C1 segment of cervical spinal cord (tissue), 14 donors: ENCODE data around the gene CAMK2N1.
"Not testable (repeated sequence)": the region's sequence is repeated elsewhere in the genome, so short reads cannot be mapped to it uniquely, and the experiment has no call there.

Source experiments
- DNase-seq, 14 donors: peaks; one replicate each; lab custom pipeline; 2025; lab: John Stamatoyannopoulos, UW

CAMK2N1 gene

DNA sequence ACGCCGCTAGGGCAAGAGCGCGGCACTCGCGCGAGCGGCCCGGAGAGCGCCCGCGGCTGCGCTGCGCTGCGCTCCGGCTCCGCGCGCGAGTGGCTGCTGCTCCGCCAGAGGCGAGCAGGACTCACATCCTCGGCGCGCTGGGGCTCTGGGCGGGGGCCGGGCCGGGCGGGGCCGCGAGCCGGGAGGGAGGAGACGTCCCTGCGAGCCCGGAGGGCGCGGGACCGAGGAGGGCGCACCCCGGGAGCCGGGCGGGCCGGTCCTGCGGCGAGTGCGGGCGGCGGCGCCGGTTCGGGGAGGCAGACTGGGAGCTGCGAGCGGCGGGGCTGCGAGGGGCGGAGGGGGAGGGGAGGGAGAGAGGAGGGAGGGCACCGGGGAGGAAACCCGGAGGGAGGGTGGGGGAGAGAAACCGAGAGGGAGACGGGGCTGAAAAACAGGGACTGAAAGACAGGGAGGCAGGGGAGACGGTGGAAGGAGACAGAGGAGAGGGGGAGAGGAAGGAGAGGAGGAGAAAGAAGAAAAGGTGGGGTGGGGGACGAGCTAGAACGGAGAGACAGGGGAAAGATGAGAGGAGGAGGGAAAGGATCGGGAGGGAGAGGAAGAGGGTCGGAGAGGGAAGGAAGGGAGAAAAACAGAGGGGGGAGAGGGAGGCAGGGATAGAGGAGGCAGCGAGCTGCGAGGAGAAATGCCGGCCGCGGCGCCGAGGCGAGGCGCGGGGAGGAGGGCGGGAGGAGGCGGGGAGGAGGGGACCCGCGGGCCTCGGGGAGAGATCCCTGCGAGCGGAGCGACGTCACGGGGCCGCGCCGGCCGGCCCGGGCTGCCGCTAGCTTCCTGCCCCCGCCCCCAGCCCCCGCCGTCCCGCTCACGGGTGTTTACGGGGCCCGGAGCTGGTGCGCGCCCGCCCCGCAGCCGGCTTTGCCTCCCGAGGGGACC, at the start of gene CAMK2N1:
CAMK2N1 (minus strand) TSS at position 684 of the 930 bp plus-strand sequence. CDS start 831 bp downstream, outside the sequence.
- DNase-seq = peak in 12 of 14 donors; percentile 32 to 86 (median 76)

DNA sequence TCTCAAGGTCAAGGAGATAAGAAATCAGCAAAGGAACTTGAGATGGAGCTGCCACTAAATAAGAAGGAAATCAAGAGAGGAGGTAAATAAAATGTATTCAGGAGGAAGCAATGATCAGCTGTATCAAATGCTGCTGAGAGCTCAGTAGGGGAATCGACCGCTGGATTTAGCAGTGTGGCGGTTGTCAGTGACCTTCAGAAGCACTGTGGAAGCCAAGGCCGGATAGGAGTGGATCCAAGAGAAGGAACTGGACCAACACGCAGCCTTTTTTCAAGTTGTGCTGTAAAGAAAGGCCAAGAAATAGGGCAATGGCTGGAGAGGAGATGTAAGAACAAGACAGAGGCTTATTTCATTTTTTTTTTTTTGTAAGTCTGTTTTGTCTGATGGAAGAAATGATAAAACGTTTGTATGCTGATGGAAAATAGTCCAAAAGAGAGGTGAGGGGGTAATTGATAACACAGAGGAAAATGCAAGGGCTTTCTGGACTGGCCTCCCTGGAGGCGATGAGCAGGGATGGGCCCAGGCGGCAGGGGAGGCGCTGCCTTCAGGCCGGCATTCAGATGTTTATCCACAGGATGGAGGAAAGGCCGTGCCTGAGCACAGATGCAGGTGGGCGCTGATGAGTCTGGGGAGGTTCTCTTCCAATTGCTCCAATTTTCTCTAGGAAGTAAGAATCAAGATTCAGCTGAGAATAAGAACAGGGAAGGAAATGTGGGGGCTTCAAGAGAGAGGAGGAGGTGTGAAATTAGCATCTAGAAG, 48.8 kb upstream of the CAMK2N1 start:
- no peak for DNase-seq

- DNase-seq = no peak
Measured at GRCh38 chr1:20533635-20534034, 47.6 kb upstream of the CAMK2N1 start.

GRCh38 chr1:20530901-20531300, 44.9 kb upstream of the CAMK2N1 start:
- no peak for DNase-seq

GRCh38 chr1:20530306-20530705, 44.3 kb upstream of the CAMK2N1 start:
- DNase-seq = no peak

- DNase-seq = no peak
Measured at GRCh38 chr1:20528221-20528620, 42.2 kb upstream of the CAMK2N1 start.

DNA sequence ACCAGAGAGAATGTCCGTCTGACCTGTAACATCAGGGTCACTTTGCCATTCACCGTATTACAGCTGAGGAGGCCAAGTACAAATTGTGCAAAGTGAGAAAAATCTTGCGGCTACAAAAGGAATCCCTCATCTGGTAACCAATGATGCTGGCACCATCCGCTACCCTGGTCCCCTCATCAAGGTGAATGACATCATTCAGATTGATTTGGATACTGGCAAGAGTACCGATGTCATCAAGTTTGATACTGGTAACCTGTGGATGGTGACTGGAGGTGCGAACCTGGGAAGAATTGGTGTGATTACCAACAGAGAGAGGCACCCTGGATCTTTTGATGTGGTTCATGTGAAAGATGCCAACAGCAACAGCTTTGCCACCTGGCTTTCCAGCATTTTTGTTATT, 40.3 kb upstream of the CAMK2N1 start:
- DNase-seq = no peak

DNA sequence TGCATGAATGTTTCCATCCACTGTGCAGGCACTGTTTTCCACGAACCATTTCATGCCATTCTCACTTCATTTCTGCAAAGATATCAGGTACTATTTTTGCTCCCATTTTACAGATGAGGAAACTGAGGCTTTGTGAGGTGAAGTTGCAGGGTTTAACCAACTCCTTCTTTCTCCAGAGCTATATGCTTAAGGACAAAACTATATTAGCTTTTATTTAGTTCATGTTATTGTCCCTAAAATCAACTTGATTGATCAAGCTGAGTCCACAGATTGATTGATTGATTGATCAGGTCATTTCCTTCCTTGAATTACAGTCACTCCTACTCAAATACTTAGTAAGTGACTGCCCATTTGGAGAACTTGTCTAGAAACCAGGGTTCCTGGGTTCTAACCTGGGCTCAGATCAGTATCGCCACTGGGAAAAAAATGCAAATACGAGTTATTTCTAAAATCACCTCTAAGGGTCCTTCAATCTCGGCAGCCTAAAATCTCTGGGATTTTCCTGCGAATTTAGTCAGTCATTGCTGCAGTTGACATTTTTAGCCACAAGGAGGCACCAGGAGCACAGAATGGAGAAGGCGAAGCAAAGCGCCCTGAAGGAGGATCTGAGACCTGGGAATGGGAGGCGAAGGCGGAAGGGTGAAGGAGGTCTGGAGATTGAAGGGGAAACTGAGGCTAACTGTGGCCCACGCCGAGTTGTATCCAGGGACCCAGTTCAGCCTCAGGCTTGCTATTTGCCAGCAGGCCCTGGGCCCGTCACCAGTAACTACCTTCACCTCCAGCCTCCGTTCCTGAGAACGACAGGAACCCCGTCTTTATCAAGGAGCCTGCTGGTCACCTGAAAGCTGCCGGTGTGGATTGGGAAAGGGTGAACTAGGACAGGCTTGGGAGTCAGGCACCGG, 36.2 kb upstream of the CAMK2N1 start:
- peak; percentile 2 to 53 (median 22) for DNase-seq

DNA sequence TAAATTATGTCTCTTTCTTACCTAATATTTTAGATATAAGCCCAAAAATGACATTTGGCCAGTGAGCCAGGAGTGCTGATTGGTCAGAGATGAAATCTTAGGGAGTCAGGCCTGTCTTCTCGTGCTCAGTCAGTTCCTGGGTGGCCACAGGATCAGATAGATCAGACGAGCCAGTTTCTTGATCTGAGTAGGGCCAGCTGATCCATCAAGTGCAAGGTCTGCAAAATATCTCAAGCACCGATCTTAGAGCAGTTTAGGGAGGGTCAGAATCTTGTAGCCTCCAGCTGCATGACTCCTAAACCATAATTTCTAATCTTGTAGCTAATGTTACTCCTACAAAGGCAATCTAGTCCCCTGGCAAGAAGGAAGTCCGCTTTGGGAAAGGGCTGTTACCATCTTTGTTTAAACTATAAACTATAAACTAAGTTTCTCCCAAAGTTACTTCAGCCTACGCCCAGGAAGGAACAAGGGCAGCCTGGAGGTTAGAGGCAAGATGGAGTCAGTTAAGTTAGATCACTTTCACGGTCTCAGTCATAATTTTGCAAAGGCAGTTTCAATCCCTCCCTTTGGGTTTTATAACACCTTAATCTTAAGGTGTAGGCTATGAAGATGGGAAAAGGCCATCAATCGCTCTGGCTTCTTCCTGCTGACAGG, 33.7 kb upstream of the CAMK2N1 start:
- not testable (repeated sequence) for DNase-seq

GRCh38 chr1:20511518-20512428, 25.8 kb upstream of the CAMK2N1 start:
- no peak for DNase-seq

DNA sequence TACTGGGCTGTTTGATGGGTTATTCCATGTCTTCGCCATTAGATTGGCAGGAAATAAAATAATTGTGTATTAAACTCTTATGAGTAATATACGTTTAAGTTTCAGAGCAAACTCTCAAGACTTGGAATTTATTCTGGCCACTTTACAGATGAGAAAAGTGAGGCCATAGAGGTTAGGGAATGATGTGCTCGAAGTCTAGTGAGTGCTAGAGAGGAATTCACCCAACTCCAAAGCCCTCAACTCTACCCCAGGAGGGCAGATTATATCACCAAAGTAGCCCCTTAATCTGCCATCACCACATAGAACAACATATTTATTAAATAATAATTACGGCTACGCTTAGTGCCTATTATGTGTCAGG, 22.4 kb upstream of the CAMK2N1 start:
- no peak for DNase-seq

- peak; percentile 66 to 97 (median 92) for DNase-seq
Measured at GRCh38 chr1:20507564-20508410, 21.8 kb upstream of the CAMK2N1 start, which contains the start of gene MUL1. MUL1 (minus strand) TSS chr1:20508151; CDS start chr1:20508024, 127 bp downstream.

GRCh38 chr1:20507248-20507563, 21.2 kb upstream of the CAMK2N1 start:
- DNase-seq = no peak

GRCh38 chr1:20505488-20505887, 19.5 kb upstream of the CAMK2N1 start:
- DNase-seq = no peak

GRCh38 chr1:20500716-20501115, 14.7 kb upstream of the CAMK2N1 start:
- DNase-seq = no peak

DNA sequence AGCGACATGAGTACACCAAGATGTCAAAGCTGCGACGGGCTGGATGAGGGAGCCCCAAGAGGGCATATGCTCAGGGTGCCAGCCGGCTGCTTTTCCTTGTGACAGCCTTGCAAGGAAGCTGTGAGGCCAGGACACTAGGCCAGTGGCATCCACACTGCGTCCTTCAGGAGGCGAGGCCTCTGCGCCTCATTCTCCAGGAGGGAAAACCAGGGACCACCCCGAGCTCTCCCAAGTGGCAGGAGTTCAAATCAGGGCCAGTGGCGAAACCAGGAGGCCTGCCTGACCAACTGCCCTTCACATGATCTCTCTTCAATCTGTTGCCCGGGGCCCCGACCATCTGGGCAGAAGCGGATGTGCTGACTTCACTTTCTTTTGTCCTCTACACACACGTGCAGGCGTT, 13.7 kb upstream of the CAMK2N1 start:
- no peak for DNase-seq

- DNase-seq = no peak
Measured at GRCh38 chr1:20499105-20499504, 13.1 kb upstream of the CAMK2N1 start.

DNA sequence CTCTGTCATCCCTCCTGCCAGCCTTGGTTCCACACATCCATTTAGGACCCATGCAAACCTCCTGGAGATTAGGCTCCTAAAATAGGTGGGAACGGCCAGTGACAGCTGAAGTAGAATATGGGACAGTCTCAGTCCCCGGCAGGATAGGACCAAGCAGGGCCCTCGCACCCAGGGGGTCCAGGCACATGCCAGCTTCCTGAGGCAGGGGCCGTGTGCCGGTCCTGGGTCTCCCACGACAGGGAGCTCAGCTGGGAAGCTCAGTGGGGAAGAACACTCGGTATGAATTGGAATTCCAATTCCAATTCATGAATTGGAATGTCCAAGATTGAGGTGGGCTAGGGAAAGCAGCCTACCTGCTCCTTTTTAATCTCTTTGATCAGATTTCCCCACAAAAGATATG, 12.1 kb upstream of the CAMK2N1 start:
- DNase-seq = no peak

- no peak for DNase-seq
Measured at GRCh38 chr1:20497506-20497905, 11.5 kb upstream of the CAMK2N1 start.
